Muscle layer of colon (tissue), 2 donors: ENCODE results near the gene GNG13.

Source experiments
- H3K27ac ChIP-seq: one replicate; pipeline ENCODE4 v1.7.0; 2013; ENCODE audit warnings: low read depth, mild to moderate bottlenecking, low read length, moderate library complexity
- H3K27me3 ChIP-seq, 2 donors: one replicate each; pipeline ENCODE4 v1.7.0; 2013; ENCODE audit warnings: low read length in 2 of 2, mild to moderate bottlenecking in 2 of 2; ENCODE audit not compliant: insufficient read depth in 2 of 2, control insufficient read depth in 1 of 2
- H3K36me3 ChIP-seq: one replicate; pipeline ENCODE4 v1.7.0; 2013; ENCODE audit warnings: mild to moderate bottlenecking, low read length; ENCODE audit not compliant: insufficient read depth
- H3K4me1 ChIP-seq: one replicate; pipeline ENCODE4 v1.7.0; 2013; ENCODE audit warnings: mild to moderate bottlenecking, low read length; ENCODE audit not compliant: insufficient read depth
- H3K4me3 ChIP-seq, 2 donors: one replicate each; pipeline ENCODE4 v1.7.0; 2013; ENCODE audit warnings: low read length in 2 of 2, low read depth in 1 of 2, mild to moderate bottlenecking in 1 of 2, moderate library complexity in 1 of 2
- H3K9ac ChIP-seq: one replicate; pipeline ENCODE4 v1.7.0; 2013; ENCODE audit warnings: low read length
- H3K9me3 ChIP-seq: one replicate; pipeline ENCODE4 v1.7.0; 2013; ENCODE audit warnings: mild to moderate bottlenecking, low read length
- donor health status: abdominal sarcoma.
- donor health status: Adenocarcinoma of cecum.

GNG13 gene

DNA sequence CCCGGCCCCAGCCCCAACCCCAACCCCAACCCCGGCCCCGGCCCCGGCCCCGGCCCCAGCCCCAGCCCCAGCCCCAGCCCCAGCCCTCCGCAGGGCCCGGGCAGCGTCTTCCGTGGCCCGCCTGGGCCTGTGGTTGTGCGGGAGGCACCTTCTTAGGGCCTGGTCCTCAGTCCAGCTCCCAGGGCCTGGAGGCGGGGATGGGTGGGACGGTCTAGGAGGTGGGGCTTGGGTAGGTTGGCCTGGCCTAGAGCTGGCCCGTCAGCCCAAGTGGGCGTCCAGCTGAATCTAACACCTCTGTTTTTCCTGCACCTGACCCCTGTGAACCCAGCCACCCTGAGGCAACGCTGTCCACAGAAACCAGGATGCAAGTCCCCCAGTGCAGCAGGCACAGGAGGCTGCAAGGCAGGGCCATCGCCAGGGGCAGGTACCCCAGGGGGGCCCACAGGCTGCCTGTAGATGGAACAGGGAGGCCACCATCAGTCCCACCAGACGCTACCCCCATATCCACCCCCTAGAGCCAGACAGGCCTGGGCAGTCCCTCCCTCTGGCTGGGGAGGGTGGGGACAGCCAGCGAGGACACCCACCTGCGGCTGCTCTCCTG lies 31.2 kb downstream of the GNG13 start:
- no peaks in the 10 kb centered on the region for H3K4me1 ChIP-seq
- peaks cover 0 to 12% of the 10 kb centered on the region in 2 donors for H3K27me3 ChIP-seq
- H3K9ac ChIP-seq: no peak overlapping the region
- no peak overlapping the region for H3K27ac ChIP-seq
- no peaks in the 10 kb centered on the region for H3K36me3 ChIP-seq
- no peak overlapping the region for H3K4me3 ChIP-seq
- no peaks in the 10 kb centered on the region for H3K9me3 ChIP-seq

DNA sequence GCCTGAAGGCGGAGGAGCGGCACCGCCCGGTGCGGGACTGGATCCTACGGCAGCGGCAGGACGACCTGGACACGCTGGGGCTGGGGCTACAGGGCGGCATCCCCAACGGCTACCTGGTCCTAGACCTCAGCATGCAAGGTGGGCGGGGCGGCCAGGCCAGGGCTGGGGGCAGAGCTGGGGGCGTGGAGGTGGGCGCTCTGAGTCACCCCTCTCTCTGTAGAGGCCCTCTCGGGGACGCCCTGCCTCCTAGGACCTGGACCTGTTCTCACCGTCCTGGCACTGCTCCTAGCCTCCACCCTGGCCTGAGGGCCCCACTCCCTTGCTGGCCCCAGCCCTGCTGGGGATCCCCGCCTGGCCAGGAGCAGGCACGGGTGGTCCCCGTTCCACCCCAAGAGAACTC lies 32.1 kb downstream of the GNG13 start:
- no peak overlapping the region for H3K9ac ChIP-seq
- H3K36me3 ChIP-seq: no peaks in the 10 kb centered on the region
- no peaks in the 10 kb centered on the region for H3K9me3 ChIP-seq
- H3K27ac ChIP-seq: no peak overlapping the region
- H3K4me3 ChIP-seq: no peak overlapping the region
- H3K27me3 ChIP-seq: peaks cover 0 to 9% of the 10 kb centered on the region in 2 donors
- H3K4me1 ChIP-seq: no peaks in the 10 kb centered on the region

DNA sequence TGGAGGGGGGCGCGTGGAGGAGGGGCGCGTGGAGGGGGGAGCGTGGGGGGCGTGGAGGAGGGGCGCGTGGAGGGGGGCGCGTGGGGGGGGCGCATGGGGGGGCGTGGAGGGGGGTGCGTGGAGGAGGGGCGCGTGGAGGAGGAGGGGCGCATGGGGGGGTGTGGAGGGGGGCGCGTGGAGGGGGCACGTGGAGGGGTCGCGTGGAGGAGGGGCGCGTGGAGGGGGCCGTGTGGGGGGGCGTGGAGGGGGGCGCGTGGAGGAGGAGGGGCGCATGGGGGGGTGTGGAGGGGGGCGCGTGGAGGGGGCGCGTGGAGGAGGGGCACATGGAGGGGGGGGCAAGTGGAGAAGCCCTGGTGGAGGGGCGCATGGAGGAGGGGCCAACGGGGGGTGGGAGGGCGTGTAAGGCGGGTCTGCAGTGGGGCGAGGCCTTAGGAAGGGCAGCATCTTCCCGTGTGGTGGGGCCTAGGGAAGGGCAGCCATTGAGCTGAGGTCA lies 32.7 kb downstream of the GNG13 start:
- H3K27me3 ChIP-seq: peaks cover 0 to 9% of the 10 kb centered on the region in 2 donors
- H3K36me3 ChIP-seq: no peaks in the 10 kb centered on the region
- H3K4me3 ChIP-seq: no peak overlapping the region
- no peak overlapping the region for H3K27ac ChIP-seq
- H3K4me1 ChIP-seq: no peaks in the 10 kb centered on the region
- no peaks in the 10 kb centered on the region for H3K9me3 ChIP-seq
- H3K9ac ChIP-seq: no peak overlapping the region

DNA sequence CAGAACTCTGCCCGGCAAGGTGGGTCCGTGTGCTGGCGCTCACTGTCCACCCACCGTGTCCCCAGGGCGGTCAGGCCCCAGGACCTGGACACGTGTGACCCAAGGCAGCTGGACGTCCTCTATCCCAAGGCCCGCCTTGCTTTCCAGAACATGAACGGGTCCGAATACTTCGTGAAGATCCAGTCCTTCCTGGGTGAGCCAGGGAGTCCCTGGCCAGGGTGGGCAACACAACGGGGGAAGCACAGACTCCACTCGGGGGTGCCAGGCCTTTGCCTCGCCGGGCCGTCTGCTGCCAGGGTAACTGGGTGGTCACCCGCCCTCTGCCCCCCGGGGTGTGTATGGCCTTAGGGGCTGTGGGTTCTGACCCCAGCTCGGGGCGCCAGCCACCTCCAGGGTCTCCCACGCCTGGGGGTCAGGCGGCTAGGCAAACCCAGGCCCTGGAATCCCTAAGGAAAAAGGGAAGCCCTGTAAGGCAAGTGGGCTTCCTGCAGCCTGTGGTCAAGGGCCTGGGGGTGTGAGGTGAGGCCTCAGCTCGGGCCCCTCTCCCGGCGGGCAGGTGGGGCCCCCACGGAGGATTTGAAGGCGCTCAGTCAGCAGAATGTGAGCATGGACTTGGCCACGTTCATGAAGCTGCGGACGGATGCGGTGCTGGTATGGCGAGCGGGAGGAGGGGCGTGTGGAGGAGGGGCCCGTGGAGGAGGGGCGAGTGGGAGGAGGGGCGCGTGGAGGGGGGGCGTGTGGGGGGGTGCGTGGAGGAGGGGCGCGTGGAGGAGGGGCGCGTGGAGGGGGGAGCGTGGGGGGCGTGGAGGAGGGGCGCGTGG lies 33.5 kb downstream of the GNG13 start:
- Histone ChIP-seq H3K27ac (no peak overlapping the region), H3K9me3 (no peaks in the 10 kb centered on the region), H3K9ac (no peak overlapping the region), H3K27me3 (peaks cover 0 to 16% of the 10 kb centered on the region in 2 donors), H3K36me3 (no peaks in the 10 kb centered on the region), H3K4me3 (no peak overlapping the region), H3K4me1 (no peaks in the 10 kb centered on the region)

DNA sequence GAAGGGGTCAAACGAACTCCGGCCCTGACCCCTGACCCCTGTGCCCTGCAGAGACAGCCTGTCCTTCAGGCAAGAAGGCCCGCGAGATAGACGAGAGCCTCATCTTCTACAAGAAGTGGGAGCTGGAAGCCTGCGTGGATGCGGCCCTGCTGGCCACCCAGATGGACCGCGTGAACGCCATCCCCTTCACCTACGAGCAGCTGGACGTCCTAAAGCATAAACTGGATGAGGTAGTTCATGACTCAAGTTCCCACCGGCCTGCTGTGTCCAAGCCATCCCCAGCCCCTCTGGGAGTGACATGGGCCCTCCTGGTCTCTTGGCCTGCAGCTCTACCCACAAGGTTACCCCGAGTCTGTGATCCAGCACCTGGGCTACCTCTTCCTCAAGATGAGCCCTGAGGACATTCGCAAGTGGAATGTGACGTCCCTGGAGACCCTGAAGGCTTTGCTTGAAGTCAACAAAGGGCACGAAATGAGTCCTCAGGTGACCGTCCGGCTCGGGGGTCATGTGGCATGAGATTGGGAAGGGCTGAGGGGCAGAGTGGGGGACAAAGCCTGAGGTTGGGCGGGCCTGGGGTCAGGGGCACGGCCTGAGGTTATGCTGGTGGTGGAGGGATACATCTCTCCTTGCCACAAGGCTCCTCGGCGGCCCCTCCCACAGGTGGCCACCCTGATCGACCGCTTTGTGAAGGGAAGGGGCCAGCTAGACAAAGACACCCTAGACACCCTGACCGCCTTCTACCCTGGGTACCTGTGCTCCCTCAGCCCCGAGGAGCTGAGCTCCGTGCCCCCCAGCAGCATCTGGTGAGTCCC lies 34.3 kb downstream of the GNG13 start:
- H3K9me3 ChIP-seq: no peaks in the 10 kb centered on the region
- H3K9ac ChIP-seq: no peak overlapping the region
- H3K4me3 ChIP-seq: no peak overlapping the region
- H3K27ac ChIP-seq: no peak overlapping the region
- no peaks in the 10 kb centered on the region for H3K36me3 ChIP-seq
- no peaks in the 10 kb centered on the region for H3K4me1 ChIP-seq
- peaks cover 0 to 22% of the 10 kb centered on the region in 2 donors for H3K27me3 ChIP-seq

DNA sequence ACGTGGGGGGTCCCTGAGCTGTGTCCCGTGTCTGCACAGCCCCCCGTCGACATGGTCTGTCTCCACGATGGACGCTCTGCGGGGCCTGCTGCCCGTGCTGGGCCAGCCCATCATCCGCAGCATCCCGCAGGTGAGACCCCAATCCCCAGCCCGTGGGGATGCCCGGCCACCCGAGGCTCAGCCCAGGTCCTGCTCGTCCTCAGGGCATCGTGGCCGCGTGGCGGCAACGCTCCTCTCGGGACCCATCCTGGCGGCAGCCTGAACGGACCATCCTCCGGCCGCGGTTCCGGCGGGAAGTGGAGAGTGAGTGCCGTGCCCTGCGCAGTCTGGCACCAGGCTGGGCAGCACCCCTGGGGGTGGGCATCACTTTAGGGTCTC lies 35.1 kb downstream of the GNG13 start:
- Histone ChIP-seq H3K4me1 (no peaks in the 10 kb centered on the region), H3K9me3 (no peaks in the 10 kb centered on the region), H3K9ac (no peak overlapping the region), H3K27ac (no peak overlapping the region), H3K36me3 (no peaks in the 10 kb centered on the region), H3K27me3 (peaks cover 0 to 22% of the 10 kb centered on the region in 2 donors), H3K4me3 (no peak overlapping the region)

DNA sequence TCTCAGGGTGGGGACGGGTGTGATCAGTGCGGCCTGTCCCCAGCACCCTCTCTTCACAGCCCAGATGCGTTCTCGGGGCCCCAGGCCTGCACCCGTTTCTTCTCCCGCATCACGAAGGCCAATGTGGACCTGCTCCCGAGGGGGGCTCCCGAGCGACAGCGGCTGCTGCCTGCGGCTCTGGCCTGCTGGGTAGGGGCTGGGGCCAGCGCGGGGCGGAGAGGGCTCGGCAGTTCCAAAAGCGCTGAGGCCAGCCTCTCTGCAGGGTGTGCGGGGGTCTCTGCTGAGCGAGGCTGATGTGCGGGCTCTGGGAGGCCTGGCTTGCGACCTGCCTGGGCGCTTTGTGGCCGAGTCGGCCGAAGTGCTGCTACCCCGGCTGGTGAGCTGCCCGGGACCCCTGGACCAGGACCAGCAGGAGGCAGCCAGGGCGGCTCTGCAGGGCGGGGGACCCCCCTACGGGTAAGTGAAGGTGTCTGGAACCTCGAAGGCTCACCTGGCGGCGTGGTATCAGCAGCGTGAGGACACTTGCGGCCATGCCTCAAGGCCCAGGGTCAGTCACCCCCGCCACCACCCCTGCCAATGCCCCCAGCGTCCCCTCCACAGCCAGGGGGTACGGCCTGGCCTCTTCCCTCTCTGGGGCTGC lies 35.6 kb downstream of the GNG13 start:
- H3K4me3 ChIP-seq: no peak overlapping the region
- no peaks in the 10 kb centered on the region for H3K9me3 ChIP-seq
- no peak overlapping the region for H3K9ac ChIP-seq
- peaks cover 0 to 21% of the 10 kb centered on the region in 2 donors for H3K27me3 ChIP-seq
- no peaks in the 10 kb centered on the region for H3K36me3 ChIP-seq
- H3K27ac ChIP-seq: no peak overlapping the region
- no peaks in the 10 kb centered on the region for H3K4me1 ChIP-seq

DNA sequence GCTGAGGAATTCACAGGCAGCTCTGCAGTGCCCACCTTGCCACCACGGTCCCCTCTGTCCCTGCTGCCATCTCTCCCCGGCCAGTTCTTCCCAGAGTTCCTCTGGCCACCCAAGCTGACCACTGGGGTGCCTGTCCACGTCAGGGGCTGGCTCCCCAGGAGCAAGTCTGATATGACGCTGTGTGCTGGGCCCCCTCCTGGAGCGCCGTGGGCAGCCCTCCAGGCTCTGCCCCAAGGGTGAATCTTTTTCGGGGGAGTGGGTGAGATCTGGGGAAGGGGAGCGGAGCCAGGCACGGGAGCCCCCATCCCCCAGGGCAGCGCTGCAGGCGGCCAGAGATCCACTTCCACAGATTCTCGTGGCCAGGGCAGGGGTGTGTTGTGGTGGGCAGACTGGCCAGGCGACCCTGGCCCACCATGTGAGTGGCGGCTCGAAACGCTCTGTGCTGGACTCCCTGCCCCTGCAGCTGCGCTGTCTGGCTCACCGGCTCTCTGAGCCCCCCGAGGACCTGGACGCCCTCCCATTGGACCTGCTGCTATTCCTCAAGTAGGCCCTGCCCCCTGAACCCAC lies 36.3 kb downstream of the GNG13 start:
- Histone ChIP-seq H3K9me3 (no peaks in the 10 kb centered on the region), H3K27me3 (peaks cover 0 to 14% of the 10 kb centered on the region in 2 donors), H3K4me1 (no peaks in the 10 kb centered on the region), H3K9ac (no peak overlapping the region), H3K27ac (no peak overlapping the region), H3K4me3 (no peak overlapping the region), H3K36me3 (no peaks in the 10 kb centered on the region)

DNA sequence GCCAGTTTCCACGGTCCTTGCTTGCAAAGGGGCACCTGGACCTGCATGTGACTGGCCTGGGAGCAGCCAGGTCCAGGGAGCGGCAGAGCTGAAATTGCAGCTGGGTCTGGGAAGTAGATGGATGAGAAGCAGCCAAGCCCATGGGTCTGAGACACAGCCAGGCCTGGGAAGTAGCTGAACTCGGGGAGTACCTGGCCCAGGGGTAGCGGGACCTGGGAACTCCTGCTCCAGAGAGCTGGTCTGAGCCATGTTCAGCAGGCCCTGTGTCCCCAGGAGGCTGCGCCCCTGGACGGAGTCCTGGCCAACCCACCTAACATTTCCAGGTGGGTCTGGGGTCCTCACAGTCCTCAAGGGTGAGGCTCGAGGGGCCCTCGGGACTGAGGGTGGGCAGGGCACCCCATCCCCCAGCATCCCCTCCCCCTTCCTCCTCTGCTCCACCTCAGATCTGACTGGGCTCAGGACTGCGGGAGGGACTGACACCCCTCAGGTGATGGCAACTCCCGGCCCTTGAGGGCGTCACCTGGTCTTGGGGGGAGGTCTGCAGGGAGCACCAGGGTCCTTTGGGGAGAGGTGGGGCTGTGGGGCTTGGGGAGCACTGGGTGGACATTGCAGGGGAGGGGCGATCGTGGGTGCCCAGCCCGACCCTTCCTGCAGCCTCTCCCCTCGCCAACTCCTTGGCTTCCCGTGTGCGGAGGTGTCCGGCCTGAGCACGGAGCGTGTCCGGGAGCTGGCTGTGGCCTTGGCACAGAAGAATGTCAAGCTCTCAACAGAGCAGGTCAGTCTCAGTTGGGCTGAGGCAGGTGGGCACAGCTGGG lies 37.0 kb downstream of the GNG13 start:
- Histone ChIP-seq H3K4me1 (no peaks in the 10 kb centered on the region), H3K4me3 (no peak overlapping the region), H3K36me3 (no peaks in the 10 kb centered on the region), H3K27ac (no peak overlapping the region), H3K9me3 (no peaks in the 10 kb centered on the region), H3K9ac (no peak overlapping the region), H3K27me3 (peaks cover 0 to 13% of the 10 kb centered on the region in 2 donors)

DNA sequence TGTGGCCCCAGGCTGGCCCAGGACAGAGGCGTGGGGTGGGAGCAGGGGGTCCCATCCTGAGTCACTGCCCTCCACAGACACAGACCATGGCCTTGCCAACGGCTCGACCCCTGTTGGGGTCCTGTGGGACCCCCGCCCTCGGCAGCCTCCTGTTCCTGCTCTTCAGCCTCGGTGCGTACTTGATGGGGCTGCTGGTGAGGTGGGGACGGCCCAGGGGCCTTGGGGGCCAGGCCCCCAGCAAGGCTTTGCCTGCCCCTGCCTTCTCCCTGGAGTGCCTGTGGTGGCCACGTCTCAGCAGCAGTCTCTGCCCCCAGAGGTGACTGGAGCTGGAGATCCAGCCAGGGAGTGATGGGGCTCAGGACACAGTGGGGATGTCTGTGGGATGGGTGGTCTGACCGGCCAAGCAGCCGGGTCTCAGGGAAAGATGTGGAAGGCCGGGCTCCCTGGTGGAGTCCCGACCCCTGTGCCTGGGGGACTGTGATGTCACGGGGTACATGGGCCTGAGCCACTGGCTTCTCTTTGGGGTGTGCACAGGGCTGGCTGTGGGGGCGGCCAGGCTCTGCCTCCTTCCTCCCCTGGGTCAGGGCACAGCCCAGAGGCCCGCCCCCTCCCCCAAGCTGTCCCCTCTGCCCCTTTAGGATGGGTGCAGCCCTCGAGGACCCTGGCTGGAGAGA lies 37.8 kb downstream of the GNG13 start:
- Histone ChIP-seq H3K9me3 (no peaks in the 10 kb centered on the region), H3K27me3 (peaks cover 0 to 13% of the 10 kb centered on the region in 2 donors), H3K27ac (no peak overlapping the region), H3K4me1 (no peaks in the 10 kb centered on the region), H3K36me3 (no peaks in the 10 kb centered on the region), H3K4me3 (no peak overlapping the region), H3K9ac (no peak overlapping the region)
